SK-N-MC (cell line): ENCODE measurements around the gene CAMK1G.

Experiments
- EZH2 ChIP-seq: fragments of 200-600 bp; sonication (generic); IDR thresholded peaks from one replicate; pipeline ENCODE4 v1.6.1; 2017; ENCODE audit warnings: antibody characterized with exemption
- FOXP2 ChIP-seq: optimal IDR thresholded peaks from 2 replicates; pipeline ENCODE3; 2011; ENCODE audit warnings: mild to moderate bottlenecking, moderate library complexity; ENCODE audit not compliant: insufficient read depth; ENCODE audit errors: extremely low read length, control extremely low read depth

GRCh38 chr1:209600541-209600940 is 17.0 kb downstream of the CAMK1G start:
- TF ChIP-seq EZH2 (no peak), FOXP2 (no peak)
